OCI-LY1 (cell line): ENCODE results near the gene KLHL26.

Experiments
- CTCF ChIP-seq: fragments of 200-600 bp; sonication (generic), shearing (Covaris generic); IDR thresholded peaks from 2 replicates; pipeline ENCODE4 v1.5.1; 2017; ENCODE audit warnings: mild to moderate bottlenecking, antibody characterized with exemption, low read length, moderate library complexity, mixed read lengths
- EZH2 ChIP-seq: fragments of 200-600 bp; sonication (generic), shearing (Covaris generic); IDR thresholded peaks from 2 replicates; pipeline ENCODE4 v1.8.0; 2017; ENCODE audit warnings: borderline replicate concordance, mixed run types, mild to moderate bottlenecking, antibody characterized with exemption, low read length, moderate library complexity, mixed read lengths

DNA sequence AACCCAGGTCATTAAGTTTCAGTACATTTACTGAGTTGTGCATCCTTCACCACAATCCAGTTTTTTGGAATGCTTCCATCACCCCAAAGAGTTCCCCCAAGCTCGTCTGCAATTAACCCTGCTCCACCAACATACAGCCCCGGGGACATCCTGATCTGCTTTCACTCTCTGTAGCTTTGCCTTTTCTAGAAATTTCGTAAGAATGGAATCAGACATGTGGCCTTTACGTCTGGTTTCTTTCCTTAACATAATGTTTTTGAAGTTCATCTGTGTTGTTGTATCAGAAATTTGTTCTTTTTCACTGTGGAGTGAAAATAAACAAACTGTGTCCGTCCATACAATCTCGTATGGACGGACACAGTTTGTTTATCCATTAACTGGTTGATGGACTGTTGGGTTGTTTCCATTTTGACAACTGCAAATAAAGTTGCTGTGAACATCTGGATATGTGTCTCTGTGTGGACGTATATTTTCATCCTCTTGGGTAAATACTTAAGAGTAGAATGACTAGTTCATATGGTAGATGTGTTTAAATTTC lies 2.9 kb downstream of the KLHL26 start:
- TF ChIP-seq CTCF = no peak
- TF ChIP-seq EZH2 = no peak
